Measurements from ENCODE around the gene PTPRU.

Gene PTPRU

DNA sequence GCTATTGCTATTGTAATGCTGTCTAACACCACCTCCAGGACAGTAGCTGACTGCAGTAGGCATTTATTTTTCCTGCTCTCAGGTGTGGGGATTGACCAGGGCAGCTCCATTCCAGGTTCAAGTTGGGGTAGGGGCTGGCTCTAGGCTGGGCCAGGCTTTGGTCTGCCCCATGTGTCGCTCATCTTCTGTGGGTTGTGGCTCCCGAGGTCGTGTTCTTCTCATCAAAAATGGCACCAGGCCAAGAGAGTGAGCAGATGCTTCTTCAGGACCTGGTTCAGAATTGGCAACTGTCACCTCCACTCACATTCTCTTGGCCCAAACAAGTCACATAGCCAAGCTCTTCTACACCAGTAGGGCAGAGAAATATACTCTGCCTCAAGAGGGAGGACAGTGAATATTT lies 133.7 kb downstream of the PTPRU start:
- TF ChIP-seq, protein P1, sequence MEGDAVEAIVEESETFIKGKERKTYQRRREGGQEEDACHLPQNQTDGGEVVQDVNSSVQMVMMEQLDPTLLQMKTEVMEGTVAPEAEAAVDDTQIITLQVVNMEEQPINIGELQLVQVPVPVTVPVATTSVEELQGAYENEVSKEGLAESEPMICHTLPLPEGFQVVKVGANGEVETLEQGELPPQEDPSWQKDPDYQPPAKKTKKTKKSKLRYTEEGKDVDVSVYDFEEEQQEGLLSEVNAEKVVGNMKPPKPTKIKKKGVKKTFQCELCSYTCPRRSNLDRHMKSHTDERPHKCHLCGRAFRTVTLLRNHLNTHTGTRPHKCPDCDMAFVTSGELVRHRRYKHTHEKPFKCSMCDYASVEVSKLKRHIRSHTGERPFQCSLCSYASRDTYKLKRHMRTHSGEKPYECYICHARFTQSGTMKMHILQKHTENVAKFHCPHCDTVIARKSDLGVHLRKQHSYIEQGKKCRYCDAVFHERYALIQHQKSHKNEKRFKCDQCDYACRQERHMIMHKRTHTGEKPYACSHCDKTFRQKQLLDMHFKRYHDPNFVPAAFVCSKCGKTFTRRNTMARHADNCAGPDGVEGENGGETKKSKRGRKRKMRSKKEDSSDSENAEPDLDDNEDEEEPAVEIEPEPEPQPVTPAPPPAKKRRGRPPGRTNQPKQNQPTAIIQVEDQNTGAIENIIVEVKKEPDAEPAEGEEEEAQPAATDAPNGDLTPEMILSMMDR (IDR thresholded peaks at IDR 0.05; ENCODE audit: low read depth, low read length, missing control alignments): no peak
- no peak for DNase-seq (ENCODE audit: low read depth)
- no peak overlapping the region for H3K4me3 ChIP-seq (ENCODE audit: low read depth, low read length)

DNA sequence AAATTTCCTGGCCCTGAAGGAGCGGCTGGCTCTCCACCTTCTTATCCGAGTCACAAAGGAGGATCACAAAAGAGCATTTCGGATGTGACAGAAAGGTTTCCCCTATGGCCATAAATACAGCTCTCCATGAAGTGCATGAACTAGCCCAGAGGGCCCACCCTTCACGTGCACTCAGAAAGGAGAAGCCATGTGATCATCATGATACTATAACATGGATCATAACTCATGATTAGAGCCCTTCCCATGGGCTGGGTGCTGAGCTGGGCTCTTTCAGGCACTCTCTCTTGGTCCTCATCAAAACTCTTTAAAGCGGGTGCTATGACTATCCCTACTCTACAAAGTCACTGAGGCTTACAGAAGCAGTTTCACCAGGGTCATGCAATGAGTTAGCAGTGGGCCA lies 135.0 kb downstream of the PTPRU start:
- TF ChIP-seq, protein P1 (IDR thresholded peaks at IDR 0.05; ENCODE audit: low read depth, low read length, missing control alignments): no peak
- no peak for DNase-seq (ENCODE audit: low read depth)
- H3K4me3 ChIP-seq (ENCODE audit: low read depth, low read length): no peak overlapping the region

DNA sequence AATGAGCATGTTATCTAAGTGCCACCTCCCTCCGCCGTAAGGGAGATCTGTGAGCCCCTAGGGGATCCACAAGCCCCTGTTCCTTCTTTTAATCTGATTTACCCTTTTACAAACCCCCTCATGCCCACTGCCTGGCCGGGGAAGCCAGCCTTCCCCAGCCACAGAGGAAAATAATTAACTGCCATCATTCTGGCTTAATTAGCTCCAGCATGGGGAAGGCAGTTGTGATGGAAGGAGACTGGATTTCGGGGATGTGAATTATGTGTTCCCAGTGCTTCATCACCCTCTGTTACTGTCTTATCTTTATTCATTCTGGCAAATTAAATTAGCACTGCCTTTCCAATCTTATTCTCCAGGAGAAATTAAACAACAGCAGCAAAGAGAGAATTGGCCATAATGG lies 135.8 kb downstream of the PTPRU start:
- TF ChIP-seq, protein P1 (IDR thresholded peaks at IDR 0.05; ENCODE audit: low read depth, low read length, missing control alignments): no peak
- no peak for DNase-seq (ENCODE audit: low read depth)
- no peak overlapping the region for H3K4me3 ChIP-seq (ENCODE audit: low read depth, low read length)
